NCI-H1436 treated with DMSO at 0.1 percent for 48 hours (cell line): ENCODE results near the gene PRAMEF15.
"Not testable (repeated sequence)": the region's sequence is repeated elsewhere in the genome, so short reads cannot be mapped to it uniquely, and the experiment has no call there.

Source experiments
- DNase-seq: peaks from one replicate; lab custom pipeline; 2025; lab: John Stamatoyannopoulos, UW

Gene PRAMEF15

GRCh38 chr1:13315281-13315680 lies at the start of gene PRAMEF15:
Gene PRAMEF15, plus strand, starts transcription at chr1:13315581. Its CDS starts 2,827 bp downstream, at chr1:13318408.
- not testable (repeated sequence) for DNase-seq

GRCh38 chr1:13277016-13277415 lies 38.4 kb upstream of the PRAMEF15 start:
- DNase-seq, result not testable (repeated sequence)

- not testable (repeated sequence) for DNase-seq
These were observed 35.8 kb upstream of the PRAMEF15 start for GRCh38 chr1:13279617-13280016.

GRCh38 chr1:13285037-13285436 lies 30.3 kb upstream of the PRAMEF15 start, which contains the start of gene PRAMEF8:
Gene PRAMEF8, minus strand, starts transcription at chr1:13285137. Its CDS starts 1,046 bp downstream, at chr1:13284091.
- DNase-seq, result not testable (repeated sequence)

GRCh38 chr1:13289030-13289429 lies 26.4 kb upstream of the PRAMEF15 start:
- DNase-seq, result not testable (repeated sequence)

GRCh38 chr1:13297216-13297931 lies 18.0 kb upstream of the PRAMEF15 start:
- DNase-seq, result not testable (repeated sequence)

GRCh38 chr1:13298699-13299098 lies 16.7 kb upstream of the PRAMEF15 start:
- DNase-seq, result not testable (repeated sequence)

GRCh38 chr1:13302197-13302596 lies 13.2 kb upstream of the PRAMEF15 start:
- not testable (repeated sequence) for DNase-seq

- not testable (repeated sequence) for DNase-seq
These were observed 12.1 kb upstream of the PRAMEF15 start, which contains the start of gene PRAMEF33 for GRCh38 chr1:13303239-13303638. Gene PRAMEF33, plus strand, starts transcription at chr1:13303539. Its CDS starts 2,416 bp downstream, at chr1:13305955.

GRCh38 chr1:13342496-13342895 lies 27.1 kb downstream of the PRAMEF15 start:
- not testable (repeated sequence) for DNase-seq

- not testable (repeated sequence) for DNase-seq
These were observed 31.7 kb downstream of the PRAMEF15 start, which contains the start of gene PRAMEF14 for GRCh38 chr1:13347034-13347433. Gene PRAMEF14, minus strand, starts transcription at chr1:13347134. Its CDS starts 1,820 bp downstream, at chr1:13345314.

GRCh38 chr1:13353476-13353875 lies 38.1 kb downstream of the PRAMEF15 start:
- DNase-seq, result not testable (repeated sequence)

GRCh38 chr1:13354475-13354874 lies 39.1 kb downstream of the PRAMEF15 start:
- not testable (repeated sequence) for DNase-seq

- DNase-seq, result not testable (repeated sequence)
These were observed 41.4 kb downstream of the PRAMEF15 start for GRCh38 chr1:13356774-13357173.

- DNase-seq, result not testable (repeated sequence)
These were observed 47.0 kb downstream of the PRAMEF15 start for GRCh38 chr1:13362364-13362763.

- DNase-seq, result not testable (repeated sequence)
These were observed 49.5 kb downstream of the PRAMEF15 start for GRCh38 chr1:13364928-13365327.

GRCh38 chr1:13366536-13366935 lies 51.2 kb downstream of the PRAMEF15 start:
- not testable (repeated sequence) for DNase-seq

- DNase-seq, result not testable (repeated sequence)
These were observed 53.2 kb downstream of the PRAMEF15 start for GRCh38 chr1:13368544-13368943.
